ENCODE data around the gene NMNAT3.
"Not testable (repeated sequence)": the region's sequence is repeated elsewhere in the genome, so short reads cannot be mapped to it uniquely, and the experiment has no call there.

The NMNAT3 gene

DNA sequence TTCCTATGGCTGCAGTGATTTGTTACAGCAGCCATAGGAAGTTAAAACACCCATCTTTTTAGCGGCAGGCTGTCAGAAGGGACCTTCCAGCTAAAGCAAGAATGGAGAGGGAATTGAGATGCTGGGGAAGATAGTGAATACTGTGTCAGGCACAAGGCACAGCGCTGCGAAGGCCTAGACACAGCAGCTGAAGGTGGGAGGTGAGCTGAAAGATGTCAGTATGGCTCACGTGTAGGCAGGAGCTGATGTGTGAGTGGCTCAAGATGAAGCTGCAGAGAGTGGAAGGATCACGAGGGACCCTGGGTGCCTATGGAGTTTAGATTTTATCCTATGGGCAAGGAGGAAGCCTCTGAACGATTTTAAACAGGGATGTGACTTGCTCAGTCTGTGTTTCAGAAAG lies 44.3 kb downstream of the NMNAT3 start:
- no peak for DNase-seq

DNA sequence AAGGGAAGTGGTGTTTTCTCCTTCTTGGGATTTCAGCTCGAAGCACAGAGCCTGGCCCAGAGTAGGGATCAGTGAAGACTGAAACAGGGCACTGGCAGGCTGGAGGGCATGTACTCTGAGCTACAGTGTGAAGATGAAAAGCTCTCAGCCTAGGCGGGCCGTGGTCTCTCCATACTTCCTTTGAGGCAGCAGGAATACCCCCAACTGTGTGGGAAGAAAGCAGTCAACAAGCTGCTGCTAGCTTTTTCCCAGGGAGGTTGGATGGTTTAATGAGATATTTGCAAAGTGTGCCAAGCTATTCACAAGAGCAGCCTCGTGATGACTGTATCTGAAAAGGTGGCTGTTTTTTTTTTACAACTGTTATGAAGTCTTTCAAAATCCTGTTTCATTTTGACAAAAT lies 47.2 kb downstream of the NMNAT3 start:
- DNase-seq: no peak

GRCh38 chr3:139629033-139629432 lies 48.7 kb downstream of the NMNAT3 start:
- no peak for DNase-seq

- no peak for DNase-seq
These were observed 50.0 kb downstream of the NMNAT3 start for GRCh38 chr3:139627759-139628158.

GRCh38 chr3:139620438-139620837 lies 57.3 kb downstream of the NMNAT3 start:
- DNase-seq: no peak

GRCh38 chr3:139619484-139619883 lies 58.3 kb downstream of the NMNAT3 start:
- no peak for DNase-seq

DNA sequence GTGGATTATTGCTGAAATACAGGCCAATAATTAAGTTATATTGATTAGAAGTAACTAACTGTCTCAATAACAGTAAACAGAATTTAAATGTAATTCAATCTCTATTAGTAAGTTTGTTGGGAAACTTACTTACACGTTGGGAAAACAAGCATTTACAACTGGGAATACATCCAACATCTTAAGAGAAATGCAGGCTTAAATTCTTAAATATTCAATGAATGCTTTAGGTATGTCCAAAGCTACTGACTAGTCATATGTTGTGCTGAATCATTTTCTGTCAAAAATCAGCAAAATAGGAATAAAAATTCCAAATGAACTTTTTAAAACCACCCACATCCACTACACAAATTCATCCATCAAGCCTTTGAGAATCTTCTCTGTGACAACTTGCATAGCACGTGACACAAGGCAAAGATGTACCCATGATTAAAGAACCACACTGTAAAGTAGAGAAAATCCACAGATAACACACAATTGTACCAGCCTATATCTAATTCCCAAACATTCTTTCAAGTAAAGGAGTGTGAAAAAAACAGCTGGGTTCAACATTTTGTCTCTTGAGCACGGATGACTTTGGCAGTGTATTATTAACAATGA lies 60.0 kb downstream of the NMNAT3 start:
- no peak for DNase-seq

DNA sequence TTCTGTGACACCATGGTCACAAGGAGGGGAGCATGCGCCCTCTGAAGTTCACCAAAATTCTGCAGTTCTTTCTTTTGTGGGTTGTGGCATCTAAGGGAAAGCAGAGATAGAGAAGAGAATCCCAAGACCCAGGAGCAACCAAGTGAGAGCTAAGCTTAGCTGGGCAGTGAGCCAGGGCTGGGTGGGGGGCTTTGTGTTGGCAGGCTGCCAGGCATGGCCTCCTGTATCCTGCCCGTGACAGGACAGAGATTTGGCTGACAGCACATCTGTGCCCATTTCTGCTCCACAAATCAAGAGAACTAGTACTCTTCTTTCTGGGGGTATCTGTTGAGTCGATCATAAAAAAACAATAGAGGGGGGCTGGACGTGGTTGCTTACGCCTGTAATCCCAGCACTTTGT lies 66.2 kb downstream of the NMNAT3 start:
- no peak for DNase-seq

GRCh38 chr3:139610886-139611285 lies 66.9 kb downstream of the NMNAT3 start:
- no peak for DNase-seq

- no peak for DNase-seq
These were observed 68.8 kb downstream of the NMNAT3 start for GRCh38 chr3:139608924-139609323.

GRCh38 chr3:139608108-139608380 lies 69.7 kb downstream of the NMNAT3 start:
- DNase-seq: no peak

DNA sequence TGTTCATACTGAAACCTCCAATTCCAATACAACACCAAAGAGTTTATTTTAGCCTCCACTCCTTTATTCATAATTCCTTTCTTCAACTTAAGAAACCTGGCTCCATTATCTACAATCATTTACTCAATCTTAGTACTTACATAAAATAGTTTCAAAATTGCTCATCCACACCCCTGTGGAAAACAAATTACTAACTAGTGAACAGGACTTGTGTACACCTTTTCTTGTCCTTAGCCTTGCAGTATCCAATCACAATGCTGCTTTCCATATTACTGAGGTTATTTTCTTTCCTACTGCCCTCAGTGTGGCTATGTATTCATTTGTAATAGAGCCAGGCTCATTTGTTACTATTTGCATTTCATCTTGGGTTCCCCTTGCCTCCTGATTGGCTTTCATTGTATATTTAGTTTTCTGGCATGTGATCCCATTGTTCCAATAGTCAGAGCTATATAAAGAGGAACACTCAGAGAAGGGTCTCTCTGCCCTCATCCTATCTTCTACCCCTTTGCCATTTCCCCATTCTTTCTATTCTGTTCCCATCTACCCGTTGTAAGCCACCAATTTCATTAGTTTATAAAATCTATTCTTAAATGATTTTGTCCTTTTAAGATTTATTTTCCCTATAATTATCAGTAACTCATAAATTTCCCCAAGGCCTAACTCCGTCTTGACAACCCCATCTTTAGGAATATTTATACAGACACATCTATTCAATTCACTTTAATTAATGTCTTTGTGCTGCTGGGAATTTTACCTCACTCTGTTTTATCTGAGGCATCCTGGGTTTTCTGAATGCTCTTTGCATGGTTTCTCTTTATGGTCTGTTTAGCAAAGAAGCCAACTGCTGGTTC lies 70.3 kb downstream of the NMNAT3 start:
- no peak for DNase-seq

DNA sequence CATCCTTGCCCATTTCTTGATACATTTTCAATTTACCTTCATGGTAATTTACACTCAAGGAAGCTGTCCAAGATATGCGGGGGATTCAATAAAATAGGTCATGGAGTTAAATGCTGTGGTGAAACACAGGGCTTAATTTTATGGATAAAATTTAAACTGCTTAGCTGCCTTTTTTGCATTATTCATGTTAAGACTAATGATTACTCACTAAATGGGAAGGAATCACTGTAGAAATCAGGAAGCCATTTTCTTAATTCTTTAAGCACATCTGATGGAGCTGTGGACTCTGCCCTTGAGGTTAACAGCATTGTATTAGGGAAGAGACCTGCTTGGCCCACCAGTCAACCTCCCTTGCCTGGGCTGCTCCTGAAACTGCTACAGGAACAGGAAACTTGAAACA lies 75.8 kb downstream of the NMNAT3 start:
- DNase-seq: no peak

DNA sequence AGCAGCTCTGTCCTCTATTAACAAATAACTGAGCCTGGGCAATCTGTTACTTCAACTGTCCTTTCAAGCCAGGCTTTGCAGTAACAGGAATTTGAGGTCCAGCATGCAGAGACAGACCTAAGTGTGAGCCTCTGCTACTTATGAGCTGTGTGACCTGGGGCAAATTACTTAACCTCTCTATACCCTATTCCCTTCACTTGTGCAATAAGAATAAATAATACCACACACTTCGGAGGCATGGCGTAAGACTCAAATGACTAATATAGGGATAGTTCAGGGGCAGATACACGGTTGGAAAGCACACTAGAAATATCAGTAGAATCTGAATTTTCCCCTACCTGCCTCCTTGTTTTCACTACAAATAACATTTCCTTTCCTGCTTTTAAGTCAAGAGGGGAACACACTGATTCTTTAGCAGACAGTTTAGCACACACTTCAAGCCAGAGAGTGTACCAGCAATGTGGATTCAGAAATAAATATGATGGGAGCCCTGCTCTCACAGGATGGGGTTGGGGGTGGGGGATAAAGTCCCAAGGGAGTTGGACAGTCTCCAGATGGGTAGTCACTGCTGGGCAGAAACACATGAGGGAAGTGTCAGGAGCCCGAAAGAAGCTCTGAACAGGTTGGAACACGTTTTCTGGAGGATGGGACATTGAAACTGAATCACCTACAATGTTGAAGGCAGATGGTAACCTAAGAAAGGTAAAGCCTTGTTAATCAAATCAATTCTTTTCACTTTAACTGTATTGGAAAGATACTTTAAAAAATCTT lies 76.4 kb downstream of the NMNAT3 start:
- no peak for DNase-seq

DNA sequence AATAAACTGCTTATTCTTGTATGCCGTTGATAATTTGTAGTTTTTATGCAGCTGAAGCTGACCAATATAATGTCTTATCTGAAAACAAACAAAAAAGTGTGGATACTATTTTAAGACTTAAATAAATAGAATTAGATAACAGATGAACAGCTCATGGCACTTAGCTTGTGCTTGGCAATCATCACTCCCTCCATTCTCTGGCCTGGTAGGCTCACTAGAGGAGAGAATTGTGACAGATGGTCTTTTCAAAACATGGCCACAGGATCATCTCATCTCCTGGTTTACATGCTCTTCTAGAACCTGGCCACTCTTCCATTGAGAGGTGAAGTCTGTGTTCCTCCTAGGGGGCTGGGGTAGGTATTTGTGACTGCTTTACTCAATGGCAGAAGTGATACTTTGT lies 79.8 kb downstream of the NMNAT3 start:
- no peak for DNase-seq

- not testable (repeated sequence) for DNase-seq
These were observed 86.6 kb downstream of the NMNAT3 start for GRCh38 chr3:139591186-139591585.

GRCh38 chr3:139588450-139588849 lies 89.3 kb downstream of the NMNAT3 start:
- no peak for DNase-seq

DNA sequence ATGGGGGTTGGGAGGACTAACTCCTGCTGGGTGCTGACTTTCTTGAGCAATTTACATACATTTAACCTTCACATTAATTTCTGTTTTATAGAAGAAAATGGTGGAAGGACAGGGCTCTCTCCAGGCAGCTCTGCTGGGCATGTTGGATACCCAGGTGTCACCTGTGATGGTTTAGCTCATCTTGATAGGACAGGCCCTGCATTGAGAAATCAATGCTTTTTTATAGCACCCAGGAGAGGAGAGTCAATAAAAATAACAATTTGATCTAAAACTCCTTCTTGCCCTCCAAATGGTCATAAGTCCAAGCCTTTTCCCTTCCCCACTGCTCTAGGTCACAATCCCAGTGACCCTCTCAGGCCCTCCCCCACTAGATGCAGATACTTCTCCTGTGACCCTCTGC lies 90.0 kb downstream of the NMNAT3 start:
- DNase-seq: no peak

DNA sequence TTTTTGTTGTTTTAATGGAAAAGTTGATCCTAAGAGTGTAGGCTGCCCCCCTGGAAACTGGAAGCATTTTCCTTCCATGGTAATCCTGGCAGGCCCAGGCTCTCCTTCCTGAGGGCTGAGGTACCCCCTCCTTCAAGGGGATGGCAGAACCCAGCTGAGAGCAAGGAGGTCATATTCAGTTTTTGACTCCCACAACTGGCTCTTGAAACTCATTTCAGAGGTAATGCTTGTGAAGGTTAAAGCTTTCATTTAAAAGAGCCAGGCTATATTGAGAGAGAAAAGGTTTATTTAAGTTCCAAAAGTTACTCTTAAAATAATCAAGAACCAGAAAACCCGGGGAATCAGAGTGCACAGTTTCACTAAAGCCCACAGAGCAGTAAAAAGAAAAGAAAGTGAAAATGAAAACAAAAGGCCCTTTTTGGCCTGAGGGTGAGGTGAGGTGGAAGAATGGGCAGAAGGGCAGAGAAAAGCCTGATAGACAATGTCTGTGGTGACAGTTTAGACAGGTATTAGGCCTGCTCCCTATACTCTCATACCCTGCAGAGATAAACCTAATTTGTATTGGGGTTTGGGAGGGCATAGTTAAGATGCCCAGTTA lies 91.3 kb downstream of the NMNAT3 start:
- no peak for DNase-seq

- no peak for DNase-seq
These were observed 92.0 kb downstream of the NMNAT3 start for GRCh38 chr3:139585820-139586219.

GRCh38 chr3:139583651-139584050 lies 94.1 kb downstream of the NMNAT3 start:
- not testable (repeated sequence) for DNase-seq

- no peak for DNase-seq
These were observed 99.0 kb downstream of the NMNAT3 start for GRCh38 chr3:139578783-139579182.

GRCh38 chr3:139577909-139578308 lies 99.9 kb downstream of the NMNAT3 start:
- no peak for DNase-seq

- no peak for DNase-seq
These were observed 100.4 kb downstream of the NMNAT3 start for GRCh38 chr3:139577346-139577745.
